ENCODE measurements around the gene ARL3.

DNA sequence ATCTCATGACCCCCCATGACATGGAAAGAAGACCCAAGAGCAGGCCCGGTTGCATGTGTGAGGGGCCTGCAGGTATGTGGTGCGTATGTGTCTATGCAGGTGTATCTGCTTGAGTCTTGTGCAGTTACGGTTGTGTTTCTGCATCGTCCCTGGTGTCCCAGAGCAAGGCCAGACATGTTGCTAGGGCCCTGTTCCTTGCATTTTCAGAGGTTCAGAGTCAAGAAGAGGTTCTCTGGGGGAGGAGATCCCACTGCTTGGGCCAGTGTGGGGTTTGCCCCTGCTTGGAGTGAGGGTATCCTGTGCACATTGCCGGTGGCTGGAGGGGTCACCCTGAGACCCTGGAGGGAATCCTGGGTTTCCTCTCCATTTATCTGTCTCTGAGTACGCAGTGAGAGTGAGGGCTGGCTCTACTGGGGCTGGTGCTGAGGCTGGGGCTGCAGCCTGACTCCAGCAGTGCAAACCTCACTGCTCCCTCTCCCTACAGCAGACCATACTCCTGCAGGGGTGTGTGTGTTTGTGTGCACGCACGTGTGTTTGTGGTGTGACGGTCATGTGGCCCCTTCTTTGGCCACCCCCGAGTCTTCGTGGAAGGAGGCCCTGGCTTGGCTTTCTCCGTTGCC, 65.8 kb downstream of the ARL3 start:
- TF ChIP-seq POLR2A (IDR thresholded peaks at IDR 0.05; ENCODE audit: low read length) (no peak), GATA1 (IDR thresholded peaks at IDR 0.05; ENCODE audit: low read depth, low read length) (no peak)

Measured in erythroblast (primary cell).